Jurkat, Clone E6-1 (cell line): ENCODE data around the gene ENPP7.

Source experiments
- DNase-seq: peaks from one replicate; pipeline ENCODE4 v3.0.0-alpha.2; 2011; ENCODE audit warnings: low read depth, low spot score
- H3K4me3 ChIP-seq: 2 replicates; pipeline ENCODE4 v1.5.1; 2011; ENCODE audit warnings: mild to moderate bottlenecking, low read length, control low read depth, moderate library complexity

ENPP7 gene

GRCh38 chr17:79702034-79702433, 28.7 kb upstream of the ENPP7 start:
- H3K4me3 ChIP-seq, result no peak overlapping the region
- no peak for DNase-seq

GRCh38 chr17:79702550-79703236, 28.1 kb upstream of the ENPP7 start:
- H3K4me3 ChIP-seq, result no peak overlapping the region
- no peak for DNase-seq

- H3K4me3 ChIP-seq, result no peak overlapping the region
- DNase-seq, result no peak
These were observed 26.1 kb upstream of the ENPP7 start for GRCh38 chr17:79704691-79705090.

GRCh38 chr17:79705674-79706073, 25.1 kb upstream of the ENPP7 start:
- DNase-seq, result no peak
- no peak overlapping the region for H3K4me3 ChIP-seq

GRCh38 chr17:79706931-79707850, 23.6 kb upstream of the ENPP7 start:
- no peak overlapping the region for H3K4me3 ChIP-seq
- no peak for DNase-seq

GRCh38 chr17:79707931-79708891, 22.5 kb upstream of the ENPP7 start:
- DNase-seq, result no peak
- H3K4me3 ChIP-seq, result no peak overlapping the region

- DNase-seq, result no peak
These were observed 18.9 kb upstream of the ENPP7 start for GRCh38 chr17:79711715-79712305.

GRCh38 chr17:79713391-79713790, 17.4 kb upstream of the ENPP7 start:
- DNase-seq, result no peak
- no peak overlapping the region for H3K4me3 ChIP-seq

More at GRCh38 chr17:79711715-79712305, 18.9 kb upstream of the ENPP7 start:
- no peak overlapping the region for H3K4me3 ChIP-seq

- DNase-seq, result no peak
- H3K4me3 ChIP-seq, result no peak overlapping the region
These were observed 16.3 kb upstream of the ENPP7 start for GRCh38 chr17:79714176-79715097.

- DNase-seq, result no peak
- H3K4me3 ChIP-seq, result no peak overlapping the region
These were observed 15.4 kb upstream of the ENPP7 start for GRCh38 chr17:79715098-79715942.

- H3K4me3 ChIP-seq, result no peak overlapping the region
- no peak for DNase-seq
These were observed 14.6 kb upstream of the ENPP7 start for GRCh38 chr17:79715943-79716797.

GRCh38 chr17:79720705-79721292, 9.9 kb upstream of the ENPP7 start:
- no peak overlapping the region for H3K4me3 ChIP-seq

GRCh38 chr17:79721993-79722671, 8.6 kb upstream of the ENPP7 start:
- no peak for DNase-seq
- no peak overlapping the region for H3K4me3 ChIP-seq

More at GRCh38 chr17:79720705-79721292, 9.9 kb upstream of the ENPP7 start:
- no peak for DNase-seq

GRCh38 chr17:79722787-79723186, 8.0 kb upstream of the ENPP7 start:
- no peak overlapping the region for H3K4me3 ChIP-seq
- no peak for DNase-seq

GRCh38 chr17:79728169-79728907, 2.4 kb upstream of the ENPP7 start:
- H3K4me3 ChIP-seq, result peak overlapping the region; percentile 15

More at GRCh38 chr17:79728169-79728907, 2.4 kb upstream of the ENPP7 start:
- DNase-seq, result peak; percentile 96
